ENCODE data around the gene MATK. TPM values are rescaled to one million over a fixed set of nuclear protein-coding genes. Genes with fewer than 3 reads are reported as not detected.

The MATK gene
- total RNA-seq, 1 experiment from 2014 or later, result 0.29 TPM

GRCh38 chr19:3775831-3776230 is 10.3 kb downstream of the MATK start:
- DNase-seq, result no peak
- 0 out of 2 replicates have a peak, but pooled peaks cover under 1% of the 10 kb centered on the region for H3K9me3 ChIP-seq
- no peak overlapping the region for H3K27ac Mint-ChIP-seq (ENCODE audit: unreplicated experiment)
- H3K27me3 ChIP-seq (replicated peaks; ENCODE audit: control insufficient read depth, insufficient read depth, low read length), result no peaks in the 10 kb centered on the region
- no peaks in the 10 kb centered on the region for H3K4me1 Mint-ChIP-seq (ENCODE audit: low read depth, unreplicated experiment)
- CTCF ChIA-PET, result no interaction called here
- no peak for TF ChIP-seq CTCF (IDR thresholded peaks at IDR 0.05; ENCODE audit: insufficient read depth in 1 of 2, low read depth in 1 of 2, low read length in 1 of 2, severe bottlenecking in 1 of 2, unreplicated experiment in 1 of 2)
- H3K4me3 Mint-ChIP-seq (ENCODE audit: unreplicated experiment), result no peak overlapping the region
- POLR2A ChIA-PET, result no interaction called here
- no peaks in the 10 kb centered on the region for H3K27me3 Mint-ChIP-seq (ENCODE audit: insufficient read depth, unreplicated experiment)
- H3K4me1 ChIP-seq, result no peaks in the 10 kb centered on the region
- BruUV-seq (replicated peaks), result no TSS peak
- no peaks in the 10 kb centered on the region for H3K36me3 Mint-ChIP-seq (ENCODE audit: insufficient read depth, unreplicated experiment)
- H3K36me3 ChIP-seq (ENCODE audit: control insufficient read depth, insufficient read depth, low read length), result no peaks in the 10 kb centered on the region
- intact Hi-C loops (cut with micrococcal nuclease; ENCODE audit: unreplicated experiment), result no loop called here
- no peak overlapping the region for H3K4me3 ChIP-seq (ENCODE audit: low read depth, low read length)
- no peaks in the 10 kb centered on the region for H3K9me3 Mint-ChIP-seq (ENCODE audit: unreplicated experiment)

DNA sequence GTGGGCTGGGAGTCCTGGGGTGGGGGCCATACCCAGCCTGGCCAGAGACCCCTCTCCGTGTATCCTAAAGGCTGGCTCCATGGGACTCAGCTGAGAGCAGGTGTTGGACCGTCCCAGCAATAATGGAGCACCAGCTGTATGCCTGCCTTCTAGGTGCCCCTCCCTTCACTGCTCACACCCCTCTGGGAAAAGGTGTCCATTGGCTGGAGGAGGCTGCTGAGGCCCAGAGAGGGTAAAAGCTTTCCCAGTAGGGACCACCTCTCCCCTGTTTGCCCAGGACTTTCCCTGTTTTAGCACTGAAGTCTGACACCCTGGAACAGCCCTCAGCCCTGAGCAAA is 10.8 kb downstream of the MATK start:
- Histone ChIP-seq H3K27me3 (replicated peaks; ENCODE audit: control insufficient read depth, insufficient read depth, low read length) (no peaks in the 10 kb centered on the region), H3K9me3 (no peaks in the 10 kb centered on the region), H3K36me3 (ENCODE audit: control insufficient read depth, insufficient read depth, low read length) (no peaks in the 10 kb centered on the region), H3K4me1 (no peaks in the 10 kb centered on the region), H3K4me3 (ENCODE audit: low read depth, low read length) (no peak overlapping the region)
- intact Hi-C loops (cut with micrococcal nuclease; ENCODE audit: unreplicated experiment), result no loop called here
- no peak overlapping the region for H3K27ac Mint-ChIP-seq (ENCODE audit: unreplicated experiment)
- TF ChIP-seq CTCF (IDR thresholded peaks at IDR 0.05; ENCODE audit: insufficient read depth in 1 of 2, low read depth in 1 of 2, low read length in 1 of 2, severe bottlenecking in 1 of 2, unreplicated experiment in 1 of 2), result no peak
- no TSS peak for BruUV-seq (replicated peaks)
- ChIA-PET POLR2A (no interaction called here), CTCF (no interaction called here)
- no peaks in the 10 kb centered on the region for H3K9me3 Mint-ChIP-seq (ENCODE audit: unreplicated experiment)
- no peaks in the 10 kb centered on the region for H3K27me3 Mint-ChIP-seq (ENCODE audit: insufficient read depth, unreplicated experiment)
- no peak overlapping the region for H3K4me3 Mint-ChIP-seq (ENCODE audit: unreplicated experiment)
- H3K36me3 Mint-ChIP-seq (ENCODE audit: insufficient read depth, unreplicated experiment), result no peaks in the 10 kb centered on the region
- no peak for DNase-seq
- no peaks in the 10 kb centered on the region for H3K4me1 Mint-ChIP-seq (ENCODE audit: low read depth, unreplicated experiment)

DNA sequence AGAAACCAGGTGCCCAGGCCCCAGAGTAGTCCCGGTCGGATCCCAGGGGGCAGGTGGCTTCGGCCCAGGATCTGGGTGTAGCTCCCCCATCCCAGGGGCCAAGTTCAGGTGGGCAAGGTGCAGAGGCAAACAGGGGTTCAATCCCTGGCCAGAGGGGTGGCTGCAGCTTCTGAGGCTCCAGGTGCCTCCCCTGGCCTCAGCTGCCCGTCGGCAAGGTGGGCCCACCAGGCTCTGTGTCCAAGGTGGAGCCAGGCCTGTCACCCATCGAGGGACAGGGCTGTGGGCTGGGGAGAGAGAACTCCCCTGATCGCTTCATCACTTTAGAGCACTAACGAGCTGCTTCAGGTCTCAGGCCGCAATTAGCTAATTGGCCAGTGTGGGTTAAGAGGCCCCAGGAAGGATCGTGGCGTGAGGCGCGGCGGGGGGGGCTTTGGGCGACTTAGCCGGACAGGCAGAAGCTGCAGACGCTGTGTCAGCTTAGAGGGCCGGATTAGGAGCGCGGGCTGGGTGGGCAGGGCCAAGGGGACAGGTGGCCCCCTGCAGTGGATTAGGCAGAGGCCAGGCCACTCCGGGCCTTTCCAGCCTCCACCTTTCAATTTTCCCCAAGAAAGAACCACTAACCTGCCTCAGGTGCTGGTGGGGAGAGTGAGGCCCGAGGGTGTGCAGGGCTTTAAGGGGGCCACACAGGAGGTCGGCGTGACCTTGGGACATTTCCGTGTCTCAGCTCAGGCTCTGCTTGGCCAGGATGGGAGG is 11.4 kb downstream of the MATK start:
- H3K4me1 Mint-ChIP-seq (ENCODE audit: low read depth, unreplicated experiment), result no peaks in the 10 kb centered on the region
- no peaks in the 10 kb centered on the region for H3K27me3 Mint-ChIP-seq (ENCODE audit: insufficient read depth, unreplicated experiment)
- DNase-seq, result no peak
- TF ChIP-seq CTCF (IDR thresholded peaks at IDR 0.05; ENCODE audit: insufficient read depth in 1 of 2, low read depth in 1 of 2, low read length in 1 of 2, severe bottlenecking in 1 of 2, unreplicated experiment in 1 of 2), result no peak
- H3K27me3 ChIP-seq (replicated peaks; ENCODE audit: control insufficient read depth, insufficient read depth, low read length), result no peaks in the 10 kb centered on the region
- H3K36me3 Mint-ChIP-seq (ENCODE audit: insufficient read depth, unreplicated experiment), result no peaks in the 10 kb centered on the region
- no peaks in the 10 kb centered on the region for H3K9me3 Mint-ChIP-seq (ENCODE audit: unreplicated experiment)
- no peaks in the 10 kb centered on the region for H3K9me3 ChIP-seq
- no peak overlapping the region for H3K4me3 Mint-ChIP-seq (ENCODE audit: unreplicated experiment)
- H3K4me1 ChIP-seq, result no peaks in the 10 kb centered on the region
- ChIA-PET POLR2A (no interaction called here), CTCF (interaction anchor here (0.6 kb wide), 1 partner anchor 54 kb away, joined by 6 read pairs; no protein-coding TSS in a partner anchor)
- no peak overlapping the region for H3K4me3 ChIP-seq (ENCODE audit: low read depth, low read length)
- no TSS peak for BruUV-seq (replicated peaks)
- no peak overlapping the region for H3K27ac Mint-ChIP-seq (ENCODE audit: unreplicated experiment)
- no peaks in the 10 kb centered on the region for H3K36me3 ChIP-seq (ENCODE audit: control insufficient read depth, insufficient read depth, low read length)
- intact Hi-C loops (cut with micrococcal nuclease; ENCODE audit: unreplicated experiment), result no loop called here
